K562 (cell line): Measurements from ENCODE around the gene TMED4.

Experiments used
- ATF4 ChIP-seq: fragments of 450-650 bp; formaldehyde crosslinking; IDR thresholded peaks from 2 replicates; pipeline ENCODE4 v1.4.0; 2022; ENCODE audit warnings: mild to moderate bottlenecking, moderate library complexity
- EP300 ChIP-seq: IDR thresholded peaks from 2 replicates; pipeline ENCODE4 v1.6.1; 2012; ENCODE audit warnings: low read length, improper control_type of control experiment
- HCFC1 ChIP-seq: IDR thresholded peaks from 2 replicates; pipeline ENCODE4 v1.6.1; 2012; ENCODE audit warnings: low read depth, low read length, improper control_type of control experiment

- TF ChIP-seq HCFC1 (no peak), ATF4 (no peak), EP300 (no peak)
Measured at GRCh38 chr7:44625526-44626471, 43.8 kb upstream of the TMED4 start.
